A673 (cell line): ENCODE measurements around the gene TRIM16. TPM values are rescaled to one million over a fixed set of nuclear protein-coding genes. Genes with fewer than 3 reads are reported as not detected.
"Not testable (repeated sequence)": the region's sequence is repeated elsewhere in the genome, so short reads cannot be mapped to it uniquely, and the experiment has no call there.

Experiments
- BruUV-seq: library from RNA; stranded (reverse); fragments of 400-500 nt; replicated peaks from 2 replicates; lab custom pipeline; 2021; lab: Mats Ljungman, UMichigan
- CTCF ChIA-PET: fragments of 300-600 bp; sonication (Branson Sonifier 250); formaldehyde crosslinking; loops from one replicate; lab custom pipeline; 2022; ENCODE audit warnings: antibody characterized with exemption; lab: Charles Lee
- POLR2A ChIA-PET: fragments of 300-600 bp; sonication (Branson Sonifier 250); formaldehyde crosslinking; loops from one replicate; lab custom pipeline; 2022; ENCODE audit warnings: antibody characterized with exemption; ENCODE audit not compliant: low non-redundant PET; lab: Charles Lee
- DNase-seq: peaks from one replicate; pipeline ENCODE4 v3.0.0-alpha.2; 2015; ENCODE audit warnings: low spot score
- H3K27ac ChIP-seq: fragments of 200-600 bp; sonication (generic); 2 replicates; pipeline ENCODE4 v1.5.1; 2016; ENCODE audit warnings: mixed run types, low read depth, mild to moderate bottlenecking, mixed read lengths, antibody characterized with exemption, low read length; ENCODE audit not compliant: poor library complexity, severe bottlenecking
- H3K27me3 ChIP-seq: fragments of 200-600 bp; sonication (generic); replicated peaks from 2 replicates; pipeline ENCODE4 v1.6.1; 2017; ENCODE audit warnings: mixed run types, low read depth, mild to moderate bottlenecking, mixed read lengths, antibody characterized with exemption, low read length; ENCODE audit not compliant: insufficient read depth, poor library complexity
- H3K36me3 ChIP-seq: fragments of 200-600 bp; sonication (generic); 2 replicates; pipeline ENCODE4 v1.6.1; 2016; ENCODE audit warnings: mixed run types, mild to moderate bottlenecking, mixed read lengths, antibody characterized with exemption, low read length; ENCODE audit not compliant: insufficient read depth, poor library complexity, severe bottlenecking
- H3K4me1 ChIP-seq: fragments of 200-600 bp; sonication (generic); 2 replicates; pipeline ENCODE4 v1.6.1; 2017; ENCODE audit warnings: mixed run types, mild to moderate bottlenecking, mixed read lengths, antibody characterized with exemption, low read length; ENCODE audit not compliant: insufficient read depth, poor library complexity, severe bottlenecking
- H3K4me3 ChIP-seq: fragments of 200-600 bp; sonication (generic); 2 replicates; pipeline ENCODE4 v1.5.1; 2016; ENCODE audit warnings: low read depth, mixed run types, mild to moderate bottlenecking, mixed read lengths, low read length; ENCODE audit not compliant: poor library complexity, severe bottlenecking
- H3K9me3 ChIP-seq: fragments of 200-600 bp; sonication (generic); 2 replicates; pipeline ENCODE4 v1.6.1; 2016; ENCODE audit warnings: mixed run types, low read depth, mild to moderate bottlenecking, mixed read lengths, antibody characterized with exemption, low read length; ENCODE audit not compliant: poor library complexity, severe bottlenecking
- EZH2 ChIP-seq: fragments of 200-600 bp; sonication (generic); IDR thresholded peaks from 2 replicates; pipeline ENCODE4 v1.6.1; 2017; ENCODE audit warnings: borderline replicate concordance, low read depth, mild to moderate bottlenecking, mixed read lengths, antibody characterized with exemption, low read length; ENCODE audit not compliant: poor library complexity, severe bottlenecking
- intact Hi-C: fragments of 100-400 bp; cut with micrococcal nuclease; formaldehyde crosslinking; loops from one replicate; pipeline ENCODE4 v1.10.0; 2022; ENCODE audit not compliant: unreplicated experiment
- total RNA-seq: library from RNA; stranded (reverse); gene quantifications from 2 replicates; pipeline ENCODE4 v1.2.3, GENCODE V29; 2021

The TRIM16 gene
- total RNA-seq, 1 experiment from 2014 or later = 62.5 TPM

DNA sequence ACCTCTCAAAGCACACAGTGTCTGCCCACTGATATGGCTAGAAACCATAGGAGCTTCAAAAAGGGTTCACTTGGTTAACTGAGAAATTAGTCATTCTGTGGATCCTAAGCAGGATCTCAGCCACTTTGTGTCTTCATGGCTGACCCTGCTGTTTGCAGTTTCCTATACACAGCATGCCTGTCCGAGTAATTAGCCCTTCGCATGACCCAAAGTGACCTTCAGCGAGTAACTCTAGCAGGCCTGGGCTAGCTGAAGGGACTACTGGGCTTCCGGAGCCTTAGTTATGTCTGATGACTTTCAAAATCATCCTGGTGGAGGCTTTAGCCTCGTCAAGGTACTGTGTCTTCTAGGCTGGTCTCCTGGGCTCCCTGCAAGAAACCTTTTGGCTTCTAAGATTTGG lies 35.7 kb downstream of the TRIM16 start:
- POLR2A ChIA-PET = no interaction called here
- intact Hi-C loops = no loop called here
- TF ChIP-seq EZH2 = no peak
- Histone ChIP-seq H3K4me1 (peaks cover 26% of the 10 kb centered on the region), H3K27ac (peak overlapping the region; percentile 6), H3K36me3 (no peaks in the 10 kb centered on the region), H3K9me3 (no peaks in the 10 kb centered on the region), H3K27me3 (no peaks in the 10 kb centered on the region), H3K4me3 (no peak overlapping the region)
- no peak for DNase-seq
- BruUV-seq = no TSS peak
- CTCF ChIA-PET = no interaction called here

DNA sequence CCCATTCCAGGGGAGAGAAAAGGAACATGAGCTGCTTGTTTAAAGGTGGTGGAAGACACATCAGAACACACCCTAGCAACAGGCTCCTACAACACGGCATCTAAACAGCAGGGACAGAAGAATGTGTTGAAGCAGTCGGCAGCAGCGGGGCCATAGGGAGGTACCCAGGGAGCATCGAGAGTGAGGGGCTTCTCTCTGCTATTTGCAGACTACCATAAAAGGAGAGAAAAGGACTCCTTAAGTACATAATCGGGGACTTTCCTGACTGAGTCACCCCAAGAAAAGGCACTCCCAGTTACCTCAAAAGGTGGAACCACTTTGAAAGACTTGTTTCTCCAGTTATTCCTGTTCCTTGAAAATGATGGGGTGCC lies 38.2 kb downstream of the TRIM16 start:
- intact Hi-C loops, H3K4me3 ChIP-seq, H3K36me3 ChIP-seq, H3K9me3 ChIP-seq, BruUV-seq, H3K27me3 ChIP-seq, CTCF ChIA-PET: not testable (repeated sequence)
- Histone ChIP-seq H3K4me1 (peaks cover 20% of the 10 kb centered on the region), H3K27ac (peak overlapping the region; percentile 76)
- POLR2A ChIA-PET = interaction anchor here (0.7 kb wide), 1 partner anchor 53 kb away, joined by 3 read pairs; no protein-coding TSS in a partner anchor
- peak; percentile 43 for DNase-seq

DNA sequence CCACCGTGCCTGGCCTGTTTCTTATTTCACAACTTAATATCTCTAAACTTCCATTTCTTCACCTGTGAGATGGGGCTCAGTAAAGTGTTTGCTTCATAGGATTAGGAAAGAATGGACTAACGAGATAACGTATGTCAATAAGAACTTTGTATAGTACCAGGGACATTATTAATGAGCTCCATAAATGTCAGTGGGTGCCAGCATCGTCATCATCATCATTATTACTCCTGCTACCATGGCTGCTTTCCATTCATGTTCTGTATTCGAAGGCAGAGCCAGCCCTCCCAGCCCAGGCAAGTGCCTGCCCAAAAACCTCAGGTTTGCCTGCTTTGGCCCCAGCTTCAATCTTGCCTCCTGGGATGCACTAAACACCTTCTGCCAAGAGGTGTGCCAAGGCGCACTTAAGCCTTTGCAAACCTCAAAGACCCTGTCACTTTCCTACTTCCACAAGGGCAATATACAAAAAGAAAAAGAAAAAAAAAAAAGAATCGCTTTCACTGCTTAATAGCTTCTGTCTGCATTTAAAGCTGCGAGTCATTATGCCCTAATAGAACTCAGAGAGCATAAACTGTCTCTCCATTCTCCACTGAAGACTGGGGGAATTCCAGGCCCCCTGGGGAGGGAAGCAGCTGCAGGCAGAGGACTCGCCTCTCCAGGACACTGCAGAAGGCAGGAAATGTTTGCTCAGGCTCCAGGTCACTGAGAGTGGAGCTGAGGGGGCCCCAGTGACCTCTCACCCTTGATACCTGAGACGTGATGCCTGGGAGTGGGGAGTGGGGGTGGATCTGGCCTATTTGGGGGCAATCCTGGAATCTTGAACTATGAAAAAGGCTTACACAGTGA lies 38.8 kb downstream of the TRIM16 start:
- H3K9me3 ChIP-seq, BruUV-seq, intact Hi-C loops, CTCF ChIA-PET, H3K36me3 ChIP-seq, H3K4me3 ChIP-seq, H3K27me3 ChIP-seq: not testable (repeated sequence)
- peak overlapping the region; percentile 76 for H3K27ac ChIP-seq
- H3K4me1 ChIP-seq = peaks cover 14% of the 10 kb centered on the region
- DNase-seq = peak; percentile 84
- POLR2A ChIA-PET = interaction anchor here (0.7 kb wide), 1 partner anchor 52 kb away, joined by 3 read pairs; no protein-coding TSS in a partner anchor

DNA sequence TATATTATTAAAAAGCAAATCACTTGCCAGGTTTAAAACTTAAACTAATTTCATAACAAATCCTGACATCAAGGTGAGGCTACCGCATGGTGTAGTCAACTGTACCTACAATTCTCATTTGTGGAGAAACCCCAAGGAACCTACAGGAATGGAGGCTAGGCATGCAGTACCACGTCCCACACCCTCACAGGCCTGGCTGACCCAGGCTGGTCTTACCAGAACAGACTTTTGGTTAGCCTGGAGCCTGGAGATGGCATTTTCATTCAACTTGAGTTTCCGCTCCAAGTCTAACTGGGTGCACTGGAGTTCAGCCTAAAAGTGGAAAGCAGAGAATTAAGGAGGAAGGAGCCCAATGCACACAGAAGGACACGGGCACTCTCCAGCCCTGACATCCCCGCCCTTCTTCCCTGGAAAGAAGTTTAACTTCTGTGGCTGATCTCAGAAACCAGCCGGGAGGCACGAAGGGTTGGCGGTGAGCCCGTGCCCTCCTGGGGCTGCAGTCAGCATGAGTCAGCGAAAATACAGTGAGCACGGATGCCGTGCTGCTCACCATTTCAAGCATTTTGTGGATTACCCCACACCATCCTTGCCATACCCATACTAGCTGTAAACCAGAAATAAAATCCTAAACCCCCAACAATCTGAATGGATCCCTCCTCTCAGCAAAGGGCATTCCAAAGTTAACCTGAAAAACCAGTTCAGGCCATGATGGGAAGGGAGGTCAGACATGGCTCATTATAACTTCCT lies 41.4 kb downstream of the TRIM16 start:
- DNase-seq, H3K4me3 ChIP-seq, H3K27ac ChIP-seq, H3K9me3 ChIP-seq, H3K36me3 ChIP-seq, CTCF ChIA-PET, H3K4me1 ChIP-seq, POLR2A ChIA-PET, H3K27me3 ChIP-seq, intact Hi-C loops: not testable (repeated sequence)
- BruUV-seq = TSS peak; percentile 88

DNA sequence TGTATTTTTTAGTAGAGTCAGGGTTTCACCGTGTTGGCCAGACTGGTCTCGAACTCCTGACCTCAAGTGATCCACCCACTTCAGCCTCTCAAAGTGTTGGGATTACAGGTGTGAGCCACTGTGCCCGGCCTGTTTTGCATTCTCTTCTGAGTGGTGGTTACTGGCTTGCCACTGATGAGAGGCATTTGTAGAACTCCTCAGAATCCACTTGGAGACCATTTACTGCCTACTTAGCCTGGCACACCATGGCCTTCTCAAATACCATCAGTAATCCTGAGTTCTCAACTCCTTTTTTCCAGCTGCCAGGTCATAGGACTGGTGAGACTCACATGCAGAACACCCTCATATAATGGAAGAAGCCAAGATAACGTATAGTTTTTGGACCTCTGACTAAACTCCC lies 42.1 kb downstream of the TRIM16 start:
- BruUV-seq = not testable (repeated sequence)

DNA sequence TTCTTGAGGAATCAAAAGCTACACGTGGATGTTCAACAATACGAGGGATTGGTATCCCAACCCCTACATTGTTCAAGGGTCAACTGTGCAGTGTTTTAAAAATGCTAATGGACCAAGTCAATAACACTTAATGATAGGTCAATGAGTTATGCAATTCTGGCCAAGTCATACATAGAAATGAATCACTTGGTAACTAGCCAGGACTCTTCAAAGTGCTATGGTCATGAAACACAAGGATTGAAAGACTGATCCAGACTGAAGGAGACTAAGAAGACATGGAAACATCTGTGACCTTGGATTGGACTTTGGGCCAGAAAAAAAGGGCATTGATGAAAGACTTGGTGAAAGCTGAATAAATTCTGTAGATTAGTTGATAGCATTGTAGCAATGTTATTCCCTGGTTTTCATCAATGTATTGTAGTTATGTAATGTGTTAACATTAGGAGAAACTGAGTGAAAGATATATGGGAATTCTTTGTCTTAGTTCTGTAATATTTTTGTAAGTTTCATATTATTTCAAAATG lies 53.1 kb downstream of the TRIM16 start:
- intact Hi-C loops, BruUV-seq: not testable (repeated sequence)

More for the DNA sequence above, 42.1 kb downstream of the TRIM16 start:
- intact Hi-C loops, DNase-seq, H3K36me3 ChIP-seq, H3K4me3 ChIP-seq, H3K4me1 ChIP-seq, POLR2A ChIA-PET, H3K27me3 ChIP-seq, H3K27ac ChIP-seq, CTCF ChIA-PET, H3K9me3 ChIP-seq: not testable (repeated sequence)

DNA sequence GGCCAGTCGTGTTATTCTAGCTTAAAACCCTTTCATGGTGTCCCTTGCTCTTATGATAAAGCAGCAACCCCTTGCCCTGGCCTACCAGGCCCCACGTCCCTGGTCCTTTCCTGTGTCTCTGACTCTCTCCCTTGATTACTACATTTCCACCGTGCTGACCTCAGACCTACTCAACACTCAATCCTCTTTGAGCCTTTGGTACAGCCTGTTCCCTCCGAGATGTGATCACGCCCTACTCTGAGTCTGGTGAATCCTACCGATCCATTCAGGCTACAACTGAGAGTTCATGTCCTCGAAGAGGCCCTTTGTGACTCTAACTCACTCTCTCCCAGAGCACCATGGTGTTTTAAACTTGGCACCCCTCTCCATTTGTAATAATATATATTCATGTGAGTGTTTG lies 54.1 kb downstream of the TRIM16 start:
- H3K9me3 ChIP-seq, H3K4me1 ChIP-seq, DNase-seq, H3K27ac ChIP-seq, H3K4me3 ChIP-seq, H3K36me3 ChIP-seq, intact Hi-C loops, POLR2A ChIA-PET, H3K27me3 ChIP-seq, CTCF ChIA-PET, BruUV-seq: not testable (repeated sequence)

More for the DNA sequence above, 53.1 kb downstream of the TRIM16 start:
- H3K4me3 ChIP-seq, H3K27me3 ChIP-seq, POLR2A ChIA-PET, H3K27ac ChIP-seq, H3K4me1 ChIP-seq, H3K36me3 ChIP-seq, DNase-seq, H3K9me3 ChIP-seq, CTCF ChIA-PET: not testable (repeated sequence)
